Esophagus muscularis mucosa (tissue), 4 donors: ENCODE data around the gene APLF. TPM values are rescaled to one million over a fixed set of nuclear protein-coding genes. Genes with fewer than 3 reads are reported as not detected.
"Not testable (repeated sequence)": the region's sequence is repeated elsewhere in the genome, so short reads cannot be mapped to it uniquely, and the experiment has no call there.

Source experiments
- DNase-seq: peaks from one replicate; pipeline ENCODE4 v3.0.0-alpha.2; 2017; ENCODE audit errors: extremely low spot score
- H3K27ac ChIP-seq, 4 donors: fragments of 200-600 bp; sonication (generic); replicated peaks in 1 of 4; 1 replicate in 3 of 4; 2 replicates in 1 of 4; pipeline ENCODE4 v1.5.1; 2016 to 2019; ENCODE audit warnings: mild to moderate bottlenecking in 1 of 4
- H3K27me3 ChIP-seq, 4 donors: fragments of 200-600 bp; sonication (generic); one replicate each; pipeline versions ENCODE4 v1.5.1 to v1.6.0; 2016 to 2019
- H3K36me3 ChIP-seq, 4 donors: fragments of 200-600 bp; sonication (generic); one replicate each; pipeline ENCODE4 v1.5.1; 2016 to 2019
- H3K4me1 ChIP-seq, 4 donors: fragments of 200-600 bp; sonication (generic); one replicate each; pipeline ENCODE4 v1.5.1; 2016 to 2019
- H3K4me3 ChIP-seq, 4 donors: fragments of 200-600 bp; sonication (generic); 1 replicate in 2 of 4; 2 replicates in 2 of 4; pipeline ENCODE4 v1.5.1; 2016 to 2019; ENCODE audit warnings: mild to moderate bottlenecking in 4 of 4, moderate library complexity in 1 of 4
- H3K9me3 ChIP-seq, 4 donors: fragments of 200-600 bp; sonication (generic); 1 replicate in 3 of 4; 2 replicates in 1 of 4; pipeline ENCODE4 v1.5.1; 2016 to 2019
- EP300 ChIP-seq: sonication (generic); formaldehyde crosslinking; IDR thresholded peaks from one replicate; pipeline ENCODE4 v1.6.1; 2017; ENCODE audit warnings: antibody characterized with exemption
- POLR2A ChIP-seq: fragments of 450-650 bp; IDR thresholded peaks from one replicate; pipeline ENCODE4 v1.6.1; 2017; ENCODE audit warnings: antibody characterized with exemption, moderate library complexity, mild to moderate bottlenecking, low read depth
- POLR2AphosphoS5 ChIP-seq, 2 donors: sonication (generic); formaldehyde crosslinking; IDR thresholded peaks; one replicate each; pipeline ENCODE4 v1.6.1; 2017; ENCODE audit warnings: antibody characterized with exemption in 2 of 2
- WGBS: methylation state at CpG from one replicate; pipeline ENCODE4 v1.1.5; 2018; 5-methylcytosine and 5-hydroxymethylcytosine counted together
- intact Hi-C: fragments of 100-400 bp; cut with DNase I; formaldehyde crosslinking; loops from one replicate; pipeline ENCODE4 v1.15.1; 2023
- total RNA-seq, 4 donors: library from RNA; depleted of rRNA; stranded (reverse); fragments of >200 nt; gene quantifications; one replicate each; pipeline versions ENCODE4 v1.1.0 to v1.2.1, GENCODE V29; 2016
- TF ChIP-seq, protein P1 (sequence below), 3 experiments: fragments of 200-600 bp in 2 of 3; fragments of 450-650 bp in 1 of 3; sonication (generic) in 2 of 3; IDR thresholded peaks; one replicate each; pipeline ENCODE4 v1.5.1; 2017 to 2019; ENCODE audit warnings: antibody characterized with exemption in 3 of 3, mild to moderate bottlenecking in 2 of 3, moderate library complexity in 1 of 3

Gene APLF
- total RNA-seq, 4 donors from 2014 or later = 7.6 to 12.1 (median 10.9) TPM

DNA sequence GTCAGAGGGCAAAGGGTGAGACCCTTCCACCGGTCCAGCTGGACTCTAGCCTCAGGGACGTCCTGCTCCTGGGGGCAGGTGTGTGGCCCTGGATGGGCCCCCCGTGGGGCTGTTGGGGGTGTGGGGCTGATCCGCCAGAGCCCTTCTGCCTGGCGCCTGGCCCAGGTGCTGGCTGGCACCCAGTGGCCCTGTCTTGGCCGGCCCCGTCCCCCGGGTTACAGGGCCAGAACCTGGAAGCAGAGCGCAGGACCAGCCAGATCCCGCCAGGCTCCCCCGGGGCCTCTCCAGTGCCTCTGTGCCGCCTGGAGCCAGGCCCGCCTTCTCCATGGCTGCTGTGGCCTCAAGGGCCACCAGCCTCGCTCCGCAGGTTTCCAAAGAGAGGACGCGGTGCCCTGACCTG is 62.3 kb downstream of the APLF start:
- peaks cover 8 to 30% (median 18%) of the 10 kb centered on the region in 4 donors for H3K36me3 ChIP-seq
- H3K27me3 ChIP-seq, H3K9me3 ChIP-seq, intact Hi-C loops, H3K4me1 ChIP-seq, H3K27ac ChIP-seq, DNase-seq, H3K4me3 ChIP-seq: not testable (repeated sequence)
- 100% methylated on average over 2 of the region's 17 CpGs for WGBS

GRCh38 chr2:68536000-68536399 is 68.6 kb downstream of the APLF start:
- WGBS = 92% methylated on average over 3 of the region's 3 CpGs
- TF ChIP-seq, protein P1, sequence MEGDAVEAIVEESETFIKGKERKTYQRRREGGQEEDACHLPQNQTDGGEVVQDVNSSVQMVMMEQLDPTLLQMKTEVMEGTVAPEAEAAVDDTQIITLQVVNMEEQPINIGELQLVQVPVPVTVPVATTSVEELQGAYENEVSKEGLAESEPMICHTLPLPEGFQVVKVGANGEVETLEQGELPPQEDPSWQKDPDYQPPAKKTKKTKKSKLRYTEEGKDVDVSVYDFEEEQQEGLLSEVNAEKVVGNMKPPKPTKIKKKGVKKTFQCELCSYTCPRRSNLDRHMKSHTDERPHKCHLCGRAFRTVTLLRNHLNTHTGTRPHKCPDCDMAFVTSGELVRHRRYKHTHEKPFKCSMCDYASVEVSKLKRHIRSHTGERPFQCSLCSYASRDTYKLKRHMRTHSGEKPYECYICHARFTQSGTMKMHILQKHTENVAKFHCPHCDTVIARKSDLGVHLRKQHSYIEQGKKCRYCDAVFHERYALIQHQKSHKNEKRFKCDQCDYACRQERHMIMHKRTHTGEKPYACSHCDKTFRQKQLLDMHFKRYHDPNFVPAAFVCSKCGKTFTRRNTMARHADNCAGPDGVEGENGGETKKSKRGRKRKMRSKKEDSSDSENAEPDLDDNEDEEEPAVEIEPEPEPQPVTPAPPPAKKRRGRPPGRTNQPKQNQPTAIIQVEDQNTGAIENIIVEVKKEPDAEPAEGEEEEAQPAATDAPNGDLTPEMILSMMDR (IDR thresholded peaks at IDR 0.05) = no peak
- TF ChIP-seq EP300 (no peak), POLR2AphosphoS5 (IDR thresholded peaks at IDR 0.05) (no peak), POLR2A (no peak)

GRCh38 chr2:68537011-68537410 is 69.6 kb downstream of the APLF start:
- Histone ChIP-seq H3K4me3 (no peak overlapping the region), H3K9me3 (no peaks in the 10 kb centered on the region), H3K4me1 (no peaks in the 10 kb centered on the region), H3K27me3 (no peaks in the 10 kb centered on the region), H3K27ac (no peak overlapping the region), H3K36me3 (peaks cover 0 to 6% (median 3%) of the 10 kb centered on the region in 4 donors)
- intact Hi-C loops = no loop called here
- TF ChIP-seq POLR2A (no peak), POLR2AphosphoS5 (IDR thresholded peaks at IDR 0.05) (no peak), EP300 (no peak)
- DNase-seq = no peak
- 85% methylated on average over 4 of the region's 4 CpGs for WGBS

More at GRCh38 chr2:68536000-68536399, 68.6 kb downstream of the APLF start:
- Histone ChIP-seq H3K36me3 (peaks cover 0 to 8% (median 3%) of the 10 kb centered on the region in 4 donors), H3K4me1 (no peaks in the 10 kb centered on the region), H3K4me3 (no peak overlapping the region), H3K27me3 (no peaks in the 10 kb centered on the region), H3K9me3 (no peaks in the 10 kb centered on the region), H3K27ac (no peak overlapping the region)
- intact Hi-C loops = no loop called here
- DNase-seq = no peak

DNA sequence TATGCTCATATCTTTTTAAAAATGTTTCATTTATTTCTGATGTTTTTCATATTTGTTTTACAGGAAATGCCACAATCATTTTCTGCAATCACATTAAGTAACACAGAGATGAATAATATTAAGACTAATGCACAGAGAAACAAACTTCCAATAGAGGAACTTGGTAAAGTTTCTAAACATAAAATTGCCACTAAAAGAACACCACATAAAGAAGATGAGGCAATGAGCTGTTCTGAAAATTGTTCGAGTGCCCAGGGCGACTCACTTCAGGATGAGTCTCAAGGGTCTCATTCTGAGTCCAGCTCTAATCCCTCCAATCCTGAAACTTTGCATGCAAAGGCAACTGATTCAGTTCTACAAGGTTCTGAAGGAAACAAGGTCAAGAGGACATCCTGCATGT is 70.4 kb downstream of the APLF start:
- 60% methylated on average over 2 of the region's 2 CpGs for WGBS
- Histone ChIP-seq H3K4me3 (no peak overlapping the region), H3K4me1 (no peaks in the 10 kb centered on the region), H3K27me3 (no peaks in the 10 kb centered on the region), H3K36me3 (peaks cover 0 to 6% (median 3%) of the 10 kb centered on the region in 4 donors), H3K9me3 (no peaks in the 10 kb centered on the region), H3K27ac (no peak overlapping the region)
- DNase-seq = no peak
- intact Hi-C loops = no loop called here
- TF ChIP-seq, protein P1 (IDR thresholded peaks at IDR 0.05) = no peak
- TF ChIP-seq POLR2A = no peak
- no peak for TF ChIP-seq POLR2AphosphoS5 (IDR thresholded peaks at IDR 0.05)
- TF ChIP-seq EP300 = no peak

DNA sequence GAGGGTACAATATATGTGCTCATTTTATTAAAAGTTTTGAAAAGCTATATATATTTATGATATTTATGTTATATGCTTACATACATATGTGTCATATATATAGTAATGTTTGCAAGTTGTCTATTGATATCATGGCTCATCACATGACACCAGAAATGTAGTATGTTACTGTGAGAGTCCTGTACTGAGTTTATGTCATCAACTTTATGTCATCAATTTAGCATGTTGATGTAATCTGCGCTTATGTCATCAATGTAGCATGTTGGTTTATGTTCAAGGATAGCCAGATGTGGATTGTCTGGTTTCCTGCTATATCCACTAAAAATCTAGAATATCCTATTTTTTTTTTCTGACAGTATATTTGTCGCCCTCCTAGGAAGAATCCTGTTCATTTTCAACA is 77.4 kb downstream of the APLF start:
- TF ChIP-seq EP300 (no peak), POLR2AphosphoS5 (IDR thresholded peaks at IDR 0.05) (no peak)
- WGBS = 93% methylated on average over 2 of the region's 2 CpGs
- H3K36me3 ChIP-seq = peaks cover 0 to 7% (median 3%) of the 10 kb centered on the region in 4 donors
- no peak overlapping the region for H3K4me3 ChIP-seq
- DNase-seq = no peak
- H3K27ac ChIP-seq = no peak overlapping the region
- intact Hi-C loops = no loop called here
- no peaks in the 10 kb centered on the region for H3K27me3 ChIP-seq
- H3K4me1 ChIP-seq = no peaks in the 10 kb centered on the region
- no peaks in the 10 kb centered on the region for H3K9me3 ChIP-seq

DNA sequence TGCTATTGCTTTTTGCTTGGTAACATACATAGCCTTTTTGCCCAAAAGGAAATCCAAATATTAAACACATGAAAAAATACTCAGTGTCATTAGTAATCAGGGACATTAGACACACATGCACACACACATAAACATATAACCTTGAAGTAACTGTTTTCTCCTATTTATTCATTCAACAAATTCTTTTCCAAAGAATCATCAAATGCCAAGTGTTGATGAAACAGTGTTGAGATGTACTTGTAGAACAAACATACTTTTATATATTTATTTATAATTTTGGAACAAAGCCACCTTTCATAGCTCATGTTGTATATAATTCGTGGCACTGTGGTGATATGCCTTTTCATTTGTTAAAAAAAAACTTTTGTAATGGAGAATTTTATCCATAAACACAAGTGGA is 81.0 kb downstream of the APLF start:
- intact Hi-C loops = no loop called here
- H3K4me3 ChIP-seq = no peak overlapping the region
- no peaks in the 10 kb centered on the region for H3K9me3 ChIP-seq
- H3K27me3 ChIP-seq = no peaks in the 10 kb centered on the region
- no peak for DNase-seq
- peaks cover 0 to 7% (median 3%) of the 10 kb centered on the region in 4 donors for H3K36me3 ChIP-seq
- WGBS = 69% methylated on average over 1 of the region's 1 CpG
- no peak for TF ChIP-seq POLR2AphosphoS5 (IDR thresholded peaks at IDR 0.05)
- TF ChIP-seq, protein P1 (IDR thresholded peaks at IDR 0.05) = no peak
- no peak for TF ChIP-seq POLR2A
- no peak for TF ChIP-seq EP300
- H3K27ac ChIP-seq = no peak overlapping the region
- no peaks in the 10 kb centered on the region for H3K4me1 ChIP-seq
